Posterior cingulate gyrus (tissue), 11 donors: Measurements from ENCODE around the gene BDKRB2.

Source experiments
- DNase-seq, 10 donors: peaks; one replicate each; pipeline versions ENCODE4 v3.0.0 to v3.0.0-alpha.2; 2020 to 2021; ENCODE audit warnings: mixed read lengths in 3 of 10
- intact Hi-C: fragments of 100-400 bp; cut with DNase I; formaldehyde crosslinking; loops from one replicate; pipeline ENCODE4 v1.15.1; 2023

Gene BDKRB2

DNA sequence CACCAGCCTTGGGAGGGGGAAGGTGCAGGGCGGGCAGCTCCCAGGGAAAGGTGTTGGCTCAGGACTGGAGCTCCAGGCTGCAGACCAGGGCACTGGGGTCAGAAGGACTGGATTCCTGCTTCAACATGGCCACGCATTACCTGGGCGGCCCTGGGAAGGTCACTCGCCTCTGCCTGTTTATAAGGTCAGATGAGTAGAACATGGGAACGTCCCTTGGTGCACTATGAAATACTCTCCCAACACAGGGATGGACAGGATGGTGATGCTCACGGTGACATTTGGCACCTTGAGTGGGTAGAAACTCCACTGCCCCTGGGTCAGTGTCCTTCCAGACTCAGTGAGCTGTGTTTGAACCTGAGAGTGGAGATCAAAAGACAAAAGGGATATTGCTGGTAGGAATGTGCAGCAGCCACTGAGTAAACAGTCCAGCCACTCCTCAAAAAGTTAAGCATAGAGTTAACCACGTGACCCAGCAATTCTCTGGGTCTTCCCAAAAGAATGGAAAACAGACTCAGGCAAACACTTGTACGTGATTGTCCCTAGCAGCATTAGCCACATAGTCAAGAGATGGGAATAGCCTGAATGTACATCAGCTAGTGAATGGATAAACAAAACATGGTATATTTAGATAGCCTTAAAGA is 9.1 kb upstream of the BDKRB2 start:
- intact Hi-C loops, result no loop called here
- peak in 1 of 10 donors; percentile 3 for DNase-seq

- peak in 2 of 10 donors; percentile 33 to 71 for DNase-seq
Measured at GRCh38 chr14:96197163-96197852, 7.3 kb upstream of the BDKRB2 start.

DNA sequence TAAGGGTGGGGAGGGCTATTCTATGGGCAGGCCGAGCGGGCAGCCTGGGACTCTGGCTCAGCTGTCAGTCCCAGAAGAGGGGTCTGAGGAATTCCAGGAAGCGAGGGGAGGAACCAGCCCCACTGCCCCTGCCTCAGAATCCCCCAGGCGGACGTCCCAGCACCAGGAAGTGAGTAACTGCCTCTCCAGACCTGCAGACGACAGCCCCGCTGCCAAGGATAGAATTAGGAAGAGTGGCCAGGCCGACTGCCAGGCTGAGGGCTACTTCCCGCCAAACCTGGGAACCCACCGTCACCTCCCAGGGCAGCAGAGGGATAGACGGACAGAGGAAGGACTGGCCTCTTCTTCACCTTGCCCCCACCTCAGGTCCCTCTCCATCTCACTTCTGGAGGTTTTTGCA is 6.7 kb upstream of the BDKRB2 start:
- peak in 1 of 10 donors; percentile 52 for DNase-seq
- intact Hi-C loops, result no loop called here

More at GRCh38 chr14:96197163-96197852, 7.3 kb upstream of the BDKRB2 start:
- intact Hi-C loops, result no loop called here

DNA sequence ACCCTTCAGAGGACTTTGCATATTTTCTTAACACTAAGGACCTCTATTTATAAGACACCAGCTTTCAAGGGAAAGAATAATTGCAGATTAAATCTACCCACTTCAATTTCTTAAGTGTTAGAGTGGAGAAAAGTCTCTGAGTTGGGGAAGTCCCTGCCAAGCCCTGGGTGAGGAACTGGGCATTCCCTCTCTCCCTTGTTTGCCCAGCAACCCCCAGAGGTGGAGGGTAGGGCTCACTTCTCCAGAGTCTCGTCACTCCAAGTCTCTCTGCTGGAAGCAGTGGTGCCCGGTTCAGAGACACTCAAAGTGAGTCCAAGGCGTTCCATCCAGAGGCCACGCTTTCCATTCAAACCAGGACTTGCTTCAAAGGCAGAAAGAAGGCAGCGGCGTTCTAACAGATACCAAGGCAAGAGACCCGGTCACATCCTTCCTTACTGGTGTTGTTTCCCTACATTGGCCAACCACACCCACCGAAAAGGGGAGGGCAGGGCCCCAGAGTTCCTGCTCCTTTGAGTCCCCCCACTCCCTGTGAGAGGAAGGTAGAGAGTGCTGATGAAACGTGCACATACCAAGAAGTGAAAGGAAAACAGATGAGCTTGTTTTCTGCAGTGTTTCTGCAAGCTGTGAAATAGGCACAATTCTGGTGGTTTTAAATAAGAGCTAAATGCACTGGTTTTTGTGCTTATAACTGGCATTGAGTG is 6.1 kb upstream of the BDKRB2 start:
- DNase-seq, result peak in 2 of 10 donors; percentile 37 to 47

DNA sequence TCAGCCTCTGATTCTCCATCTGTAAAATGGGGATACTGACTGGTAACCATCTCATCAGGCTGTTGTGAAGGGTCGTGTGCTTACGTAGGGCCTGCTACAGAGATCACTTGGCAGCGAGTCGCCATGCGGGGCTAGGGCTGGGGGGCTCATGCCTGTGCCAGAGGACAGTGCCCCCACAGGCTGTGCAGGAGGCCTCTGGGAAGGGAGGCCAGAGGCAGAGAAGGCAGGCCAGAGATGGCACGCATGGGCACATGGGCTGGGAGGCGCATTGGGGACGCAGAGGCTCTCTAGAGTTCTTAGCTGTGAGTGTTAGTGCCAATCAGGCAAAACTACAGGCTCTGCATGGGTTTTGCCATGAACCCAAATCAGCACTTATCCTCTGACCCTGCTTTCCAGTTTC is 3.5 kb upstream of the BDKRB2 start:
- peak in 2 of 10 donors; percentile 5 to 84 for DNase-seq
- intact Hi-C loops, result no loop called here

More for the DNA sequence above, 6.1 kb upstream of the BDKRB2 start:
- intact Hi-C loops, result no loop called here

GRCh38 chr14:96201965-96202364 is 2.7 kb upstream of the BDKRB2 start:
- intact Hi-C loops, result no loop called here

DNA sequence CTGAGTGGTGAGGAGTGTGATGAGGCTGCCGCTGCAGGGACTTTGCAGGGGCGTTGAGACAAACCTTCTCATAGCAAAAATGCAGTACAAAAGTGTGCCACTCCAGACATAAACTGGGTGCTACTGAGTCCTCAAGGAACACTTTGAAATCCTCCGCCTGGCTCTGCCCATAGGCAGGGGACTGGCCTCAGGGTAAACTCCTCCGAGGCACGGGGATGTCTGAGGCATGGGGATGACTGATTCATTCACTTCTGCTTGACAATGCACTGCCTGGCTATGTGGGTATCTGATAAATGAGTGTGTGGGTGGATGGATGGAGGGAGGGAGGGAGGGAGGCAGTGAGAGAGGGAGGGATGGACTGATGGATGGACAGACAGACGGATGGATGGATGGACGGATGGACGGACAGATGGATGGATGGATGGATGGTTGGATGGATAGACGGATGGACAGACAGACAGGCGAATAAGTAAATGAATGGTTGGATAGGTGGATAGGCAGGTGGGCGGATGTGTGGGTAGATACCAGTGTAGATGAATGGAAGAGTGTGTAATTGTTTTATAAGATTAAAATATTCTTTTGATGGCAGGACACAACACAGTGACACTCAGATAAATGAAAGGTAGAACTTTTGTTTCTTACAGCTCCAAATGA is 2.1 kb upstream of the BDKRB2 start:
- intact Hi-C loops, result no loop called here
- DNase-seq, result peak in 2 of 10 donors; percentile 21 to 63

More at GRCh38 chr14:96201965-96202364, 2.7 kb upstream of the BDKRB2 start:
- no peak for DNase-seq

- DNase-seq, result peak in 2 of 10 donors; percentile 38 to 45
- intact Hi-C loops, result no loop called here
Measured at GRCh38 chr14:96203116-96203515, 1.5 kb upstream of the BDKRB2 start.

DNA sequence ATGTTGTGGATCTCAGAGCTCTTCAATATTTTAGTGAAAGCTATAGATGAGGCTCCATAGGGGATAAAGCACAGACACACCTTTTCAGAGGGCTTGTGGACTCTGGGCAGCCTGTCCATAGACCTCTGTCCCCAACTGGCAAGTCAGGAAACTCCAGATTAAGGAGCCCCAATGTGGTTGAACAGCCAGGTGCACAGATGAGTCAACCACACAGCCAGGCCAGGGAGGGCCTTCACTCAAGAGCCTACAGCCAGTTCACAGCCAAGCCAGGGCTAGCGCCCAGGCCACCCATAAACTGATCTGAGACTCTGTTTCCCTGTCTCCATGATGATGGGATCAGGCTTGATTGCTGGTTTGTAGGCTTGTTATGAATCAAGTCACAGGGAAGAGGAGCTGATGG is 1.0 kb upstream of the BDKRB2 start:
- intact Hi-C loops, result no loop called here
- peak in 1 of 10 donors; percentile 37 for DNase-seq

DNA sequence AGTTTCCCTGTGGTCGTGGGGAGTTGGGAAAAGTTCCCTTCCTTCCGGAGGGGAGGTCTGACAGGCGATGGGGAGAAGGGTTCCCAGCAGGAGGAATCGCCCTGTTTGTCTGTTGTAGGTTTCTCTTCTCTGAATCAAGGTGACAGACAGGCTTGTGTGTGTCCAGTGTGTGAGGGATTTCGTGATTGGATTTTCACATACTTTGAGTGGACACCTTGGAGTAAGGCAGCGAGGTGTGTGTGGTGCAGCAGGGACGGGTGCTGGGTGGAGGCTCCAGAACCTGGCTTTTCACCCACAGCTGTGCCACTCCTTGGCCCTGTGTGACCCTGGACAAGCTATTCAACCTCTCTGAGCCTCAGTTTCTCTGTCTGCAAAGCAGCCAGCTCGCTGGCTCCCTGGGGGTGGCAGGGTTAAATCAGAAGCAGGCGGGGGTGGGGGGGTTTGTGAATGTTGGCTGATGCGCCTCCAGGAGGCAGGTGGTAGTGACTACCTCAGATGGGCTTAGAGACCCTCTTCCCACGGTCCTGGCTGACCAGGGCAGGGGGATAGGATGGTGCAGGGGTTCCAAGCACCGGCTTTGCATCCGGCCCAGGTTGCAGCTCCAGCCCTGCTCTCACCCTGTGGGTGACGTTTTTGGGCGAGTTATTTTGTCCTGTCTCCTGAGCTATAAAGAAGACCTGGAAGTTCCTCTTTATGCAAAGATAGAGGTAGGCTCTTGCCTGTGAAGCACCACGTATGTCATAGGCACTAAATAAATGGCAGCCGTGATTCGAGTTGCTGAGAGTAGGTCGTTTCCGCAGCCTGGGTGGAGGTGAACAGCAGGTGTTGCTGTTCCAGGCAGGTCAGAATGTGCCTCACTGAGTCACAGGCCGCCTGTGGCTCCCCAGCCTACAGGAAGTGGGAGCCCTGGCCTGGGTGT is 679 bp downstream of the BDKRB2 start:
- peak in 1 of 10 donors; percentile 73 for DNase-seq
- intact Hi-C loops, result no loop called here

- peak in 1 of 10 donors; percentile 43 for DNase-seq
- intact Hi-C loops, result no loop called here
Measured at GRCh38 chr14:96205978-96206360, 1.3 kb downstream of the BDKRB2 start.

- intact Hi-C loops, result no loop called here
- DNase-seq, result peak in 1 of 10 donors; percentile 66
Measured at GRCh38 chr14:96206461-96206860, 1.8 kb downstream of the BDKRB2 start.

DNA sequence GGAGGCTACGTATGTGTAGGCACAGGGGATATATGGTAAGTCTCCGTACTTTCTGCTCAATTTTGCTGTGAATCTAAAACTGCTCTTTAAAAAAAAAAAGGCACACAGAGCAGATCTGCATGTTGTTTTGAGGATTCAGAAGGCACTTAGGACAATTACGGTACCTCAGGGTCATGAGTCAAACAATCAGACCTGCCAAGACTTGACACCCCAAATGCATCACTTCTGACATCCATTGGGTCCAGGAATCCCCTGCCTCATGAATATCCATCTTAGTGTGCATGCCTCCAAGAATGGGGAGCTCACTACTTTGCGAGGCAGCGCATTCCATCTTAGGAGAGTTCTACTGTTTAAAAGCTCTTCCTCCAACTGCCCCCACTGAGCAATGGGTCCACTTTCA is 3.0 kb downstream of the BDKRB2 start:
- DNase-seq, result no peak
- intact Hi-C loops, result no loop called here

GRCh38 chr14:96208739-96209138 is 4.1 kb downstream of the BDKRB2 start:
- intact Hi-C loops, result no loop called here
- DNase-seq, result peak in 1 of 10 donors; percentile 52

GRCh38 chr14:96212140-96212539 is 7.5 kb downstream of the BDKRB2 start:
- intact Hi-C loops, result no loop called here
- DNase-seq, result no peak

GRCh38 chr14:96212896-96213295 is 8.3 kb downstream of the BDKRB2 start:
- no peak for DNase-seq
- intact Hi-C loops, result no loop called here

DNA sequence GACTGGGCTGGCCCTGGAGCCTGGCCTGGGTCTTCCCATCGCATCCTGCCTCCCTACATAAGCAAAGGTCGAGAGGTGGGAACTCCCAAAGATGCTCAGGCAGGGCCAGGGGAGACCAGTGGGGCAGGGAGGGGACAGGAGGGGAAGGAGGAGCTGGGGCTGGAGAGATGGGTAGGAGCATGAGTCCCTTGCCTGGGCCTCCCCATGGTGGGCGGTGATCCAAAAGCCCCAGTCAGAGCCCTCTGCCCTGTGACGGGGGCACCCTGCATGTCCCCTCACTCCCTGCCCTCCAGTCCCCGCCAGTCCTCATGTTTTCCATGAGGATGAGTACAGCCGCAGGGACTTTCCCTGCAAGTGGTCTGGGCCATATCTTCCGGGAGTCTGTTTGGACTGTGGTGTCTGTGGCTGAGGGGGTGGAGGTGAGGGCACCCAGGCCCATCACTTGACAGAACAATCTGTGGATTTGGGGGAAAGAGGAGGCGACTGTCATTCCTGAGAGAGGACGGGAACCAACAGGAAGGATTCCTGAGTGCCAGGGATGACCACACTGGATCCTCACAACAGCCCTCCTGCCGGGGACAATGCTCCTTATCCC is 9.3 kb downstream of the BDKRB2 start:
- intact Hi-C loops, result no loop called here

GRCh38 chr14:96214793-96215192 is 10.2 kb downstream of the BDKRB2 start:
- intact Hi-C loops, result no loop called here
- DNase-seq, result peak in 2 of 10 donors; percentile 13 to 35

More for the DNA sequence above, 9.3 kb downstream of the BDKRB2 start:
- peak in 2 of 10 donors; percentile 67 to 80 for DNase-seq
